GM19025 (cell line): ENCODE results near the gene GUK1.
"Not testable (repeated sequence)": the region's sequence is repeated elsewhere in the genome, so short reads cannot be mapped to it uniquely, and the experiment has no call there.

ENCODE experiments used
- ATAC-seq: cut with Tn5 transposase; IDR thresholded peaks from one replicate; pipeline ENCODE4 v1.9.1; 2021; ENCODE audit warnings: mild to moderate bottlenecking, low read depth, moderate library complexity; ENCODE audit not compliant: unreplicated experiment

Gene GUK1

DNA sequence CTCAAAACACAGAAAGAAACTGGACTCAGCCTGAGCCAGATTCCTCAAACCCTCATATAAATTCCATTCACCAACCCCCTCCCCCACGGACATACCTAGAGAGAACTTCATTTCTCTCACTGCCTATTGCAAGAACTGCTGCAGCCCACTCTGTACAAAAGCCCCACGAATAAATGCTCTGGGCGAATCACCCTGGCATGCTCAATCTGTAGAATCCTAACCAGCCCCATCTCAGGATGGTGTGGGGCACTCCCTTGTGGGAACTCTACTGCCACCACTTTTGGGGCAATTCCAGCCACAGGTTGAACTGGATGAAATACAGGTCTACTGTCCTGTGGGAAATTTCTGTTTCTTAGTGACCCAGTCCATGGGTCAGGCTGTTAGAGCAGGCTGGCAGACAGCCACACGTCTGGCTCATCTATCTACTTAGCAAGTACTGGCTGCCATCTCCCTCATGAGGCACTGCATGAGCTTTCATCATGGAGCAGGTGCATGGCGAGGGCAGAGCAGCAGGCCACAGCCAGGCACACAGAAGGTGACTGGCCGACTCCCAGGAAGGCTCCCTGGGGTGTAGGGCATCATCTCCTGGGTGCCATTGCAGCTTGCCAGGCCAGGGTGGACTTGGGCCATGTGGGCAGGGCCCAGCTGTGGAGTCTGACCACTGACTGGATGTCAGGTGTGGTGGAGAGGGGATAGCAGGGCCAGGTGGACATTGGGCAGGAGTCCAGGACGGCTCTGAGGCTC lies 35.4 kb upstream of the GUK1 start:
- no peak for ATAC-seq

- ATAC-seq = no peak
Measured at GRCh38 chr1:228105270-228105995, 34.6 kb upstream of the GUK1 start.

DNA sequence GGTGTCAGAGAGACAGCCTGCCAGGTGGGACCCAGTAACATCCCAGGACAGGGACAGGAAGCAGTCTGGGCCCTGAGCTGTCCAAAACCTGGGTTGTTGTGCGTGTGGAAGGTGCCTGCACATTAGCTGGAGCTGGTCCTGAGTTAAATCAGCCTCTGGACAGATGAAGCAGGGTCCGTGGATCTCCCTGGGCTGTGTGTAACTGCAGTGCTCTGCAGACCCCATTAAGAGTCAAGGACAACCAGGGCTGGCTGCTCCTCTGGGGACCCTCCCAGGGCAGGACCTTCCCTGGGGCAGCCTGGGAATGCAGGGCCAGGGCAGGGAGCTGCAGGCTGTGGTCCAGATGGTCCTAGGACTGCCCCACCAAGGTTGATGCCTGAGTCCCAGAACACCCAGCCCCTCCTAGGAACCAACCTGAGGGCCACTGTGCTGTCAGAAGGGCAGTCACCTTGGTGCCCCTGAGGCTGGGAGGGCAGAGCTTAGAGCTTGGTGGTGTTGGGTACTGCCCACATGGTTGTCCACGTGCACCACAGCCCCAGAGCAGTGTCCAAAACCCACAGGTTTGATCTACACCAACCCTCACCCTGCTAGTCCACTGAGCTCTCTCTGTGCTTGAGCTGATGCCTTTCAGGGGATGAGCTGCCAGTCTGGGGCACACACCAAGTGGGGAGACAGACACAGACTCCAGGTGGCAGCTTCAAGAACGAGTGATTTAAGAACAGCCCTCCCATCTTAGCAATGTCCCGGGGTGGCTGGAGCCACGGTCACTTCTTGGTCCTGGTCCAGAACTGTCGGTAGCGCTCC lies 33.9 kb upstream of the GUK1 start:
- ATAC-seq = no peak

DNA sequence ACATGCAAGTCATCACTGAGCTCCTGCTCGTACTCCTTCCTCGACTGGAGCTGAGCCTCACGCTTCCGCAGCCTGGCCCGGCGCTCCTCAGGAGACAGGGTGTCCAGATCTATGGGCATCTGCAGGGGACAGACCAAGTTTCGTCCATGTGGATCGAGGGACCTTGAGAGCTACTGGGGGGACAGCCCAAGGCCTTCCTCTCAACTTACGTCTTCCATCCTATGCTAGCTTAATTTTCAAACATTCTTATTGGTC lies 33.4 kb upstream of the GUK1 start:
- no peak for ATAC-seq

DNA sequence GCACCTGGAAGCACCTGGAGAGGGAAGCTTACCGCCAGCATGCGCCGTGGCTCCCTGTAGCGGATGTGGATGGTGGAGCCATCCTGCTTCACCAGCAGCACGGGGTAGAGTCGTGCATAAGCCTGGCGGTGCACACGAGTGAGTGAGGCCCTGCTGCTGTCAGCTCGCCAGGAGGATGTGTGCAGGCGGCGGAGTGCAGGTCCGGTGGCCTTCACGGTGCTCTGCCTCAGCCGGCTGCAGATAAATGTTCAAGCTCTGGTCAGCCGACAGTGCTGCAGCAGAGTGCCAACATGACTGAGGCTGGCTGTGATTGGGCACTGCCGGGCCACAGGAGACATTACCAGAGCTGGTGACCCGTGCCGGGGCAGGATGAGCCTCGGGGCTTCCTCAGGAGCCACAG lies 32.4 kb upstream of the GUK1 start:
- ATAC-seq = no peak

DNA sequence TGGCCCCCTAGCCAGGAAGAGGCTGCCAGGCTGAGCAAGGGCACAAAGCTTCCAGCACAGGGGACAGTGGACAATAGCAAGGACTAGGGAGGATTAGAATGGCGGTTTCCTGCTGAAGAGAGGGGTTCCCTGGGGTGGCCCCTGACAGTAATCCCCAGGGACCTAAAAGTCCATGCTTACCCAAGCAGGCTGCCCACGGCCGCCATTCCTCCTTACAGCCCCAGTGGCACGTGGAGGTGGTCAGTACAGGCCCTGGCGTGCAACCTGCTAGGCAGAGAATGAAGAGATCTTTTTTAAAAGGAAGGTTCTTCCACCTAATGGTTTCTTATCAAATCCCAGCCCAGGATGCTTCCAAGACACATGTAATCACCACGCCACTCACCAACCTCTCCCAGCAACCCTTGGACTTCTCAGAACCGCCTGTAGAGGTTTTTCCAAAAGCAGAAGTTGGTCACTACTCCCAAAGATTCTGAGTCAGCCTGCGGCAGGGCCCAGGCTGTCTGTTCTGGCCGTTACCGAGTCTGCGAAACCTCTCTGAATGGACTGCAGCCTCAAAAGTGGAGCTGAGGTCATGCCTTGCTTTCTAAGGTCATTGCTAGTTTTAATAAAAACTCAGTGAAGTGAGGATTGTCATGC lies 31.9 kb upstream of the GUK1 start:
- ATAC-seq = no peak

- ATAC-seq = no peak
Measured at GRCh38 chr1:228108742-228109072, 31.4 kb upstream of the GUK1 start.

GRCh38 chr1:228109073-228109961 lies 30.8 kb upstream of the GUK1 start, which contains the start of gene MRPL55:
Gene MRPL55 (minus strand): TSS chr1:228109299. CDS start chr1:228108260, 1,039 bp downstream.
- ATAC-seq = peak; percentile 87

DNA sequence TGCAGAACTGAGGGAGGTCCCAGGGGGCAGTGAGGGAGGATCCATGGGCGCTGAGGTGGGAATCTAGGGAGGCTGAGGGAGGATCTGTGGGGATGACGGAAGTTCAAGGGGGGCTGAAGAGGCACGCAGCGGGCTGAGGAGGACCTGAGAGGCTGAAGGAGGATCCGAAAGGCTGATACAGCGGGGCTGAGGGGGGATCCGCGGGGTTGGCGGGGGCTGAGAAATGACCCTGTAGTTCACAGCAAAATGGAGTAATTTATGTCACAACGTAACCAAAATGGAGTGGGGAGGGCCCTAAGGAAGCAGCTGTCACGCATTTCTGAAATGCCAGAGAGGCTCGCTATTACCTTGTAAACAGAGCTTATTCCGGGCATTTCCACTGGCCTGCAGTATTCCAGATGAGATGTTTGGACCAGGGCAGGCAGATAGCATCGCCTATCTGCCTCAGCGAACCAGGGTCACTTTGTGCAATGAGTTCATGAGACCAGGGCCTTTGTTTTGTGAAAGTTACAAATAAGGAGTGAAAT lies 30.1 kb upstream of the GUK1 start:
- no peak for ATAC-seq

DNA sequence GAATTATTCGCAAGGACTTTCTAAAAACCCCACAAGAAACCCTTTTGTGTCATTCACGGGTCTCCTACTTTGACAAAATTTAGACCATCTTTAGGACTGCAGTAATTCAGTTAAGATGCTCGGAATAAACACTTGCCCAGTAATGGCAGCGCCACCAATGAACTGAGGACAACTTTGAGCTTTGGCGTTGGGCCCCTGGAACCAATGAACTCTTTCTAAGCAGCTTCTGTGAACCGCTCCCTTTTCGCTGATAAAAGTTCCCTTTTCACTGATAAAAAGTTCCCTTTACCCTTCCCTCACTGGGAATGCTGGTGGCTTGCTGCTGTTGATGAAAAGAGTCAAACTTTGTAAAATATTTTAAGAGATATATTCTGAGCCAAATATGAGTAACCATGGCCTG lies 29.5 kb upstream of the GUK1 start:
- ATAC-seq = no peak

DNA sequence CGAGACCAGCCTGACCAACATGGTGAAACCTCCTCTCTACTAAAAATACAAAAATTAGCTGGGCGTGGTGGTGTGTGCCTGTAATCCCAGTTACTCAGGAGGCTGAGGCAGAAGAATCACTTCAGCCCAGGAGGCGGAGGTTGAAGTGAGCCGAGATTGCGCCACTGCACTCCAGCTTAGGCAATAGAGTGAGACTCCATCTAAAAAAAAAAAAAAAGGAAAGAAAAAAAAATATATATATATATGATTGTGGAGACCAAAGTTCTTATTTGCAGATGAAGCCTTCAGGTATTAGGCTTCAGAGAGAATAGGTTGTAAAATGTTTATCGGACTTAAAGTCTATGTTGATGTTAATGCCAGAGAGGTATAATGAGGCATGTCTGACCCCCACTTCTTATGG lies 28.8 kb upstream of the GUK1 start:
- not testable (repeated sequence) for ATAC-seq

DNA sequence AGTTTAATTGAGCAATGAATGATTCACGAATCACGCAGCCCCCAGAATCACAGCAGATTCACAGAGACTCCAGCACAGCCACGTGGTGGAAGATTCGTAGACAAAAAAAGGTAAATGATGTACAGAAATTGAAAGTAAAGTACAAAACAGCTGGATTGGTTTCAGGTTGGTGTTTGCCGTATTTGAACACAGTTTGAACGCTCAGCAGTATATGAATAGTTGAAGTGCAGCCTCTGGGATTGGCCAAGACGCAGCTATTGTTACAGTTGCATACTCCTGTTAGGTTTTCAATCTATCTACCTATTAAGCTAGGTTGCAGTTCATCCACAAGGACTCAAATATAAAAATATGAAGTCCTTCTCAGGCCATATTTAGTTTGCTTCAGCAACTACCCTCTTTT lies 27.9 kb upstream of the GUK1 start:
- no peak for ATAC-seq

DNA sequence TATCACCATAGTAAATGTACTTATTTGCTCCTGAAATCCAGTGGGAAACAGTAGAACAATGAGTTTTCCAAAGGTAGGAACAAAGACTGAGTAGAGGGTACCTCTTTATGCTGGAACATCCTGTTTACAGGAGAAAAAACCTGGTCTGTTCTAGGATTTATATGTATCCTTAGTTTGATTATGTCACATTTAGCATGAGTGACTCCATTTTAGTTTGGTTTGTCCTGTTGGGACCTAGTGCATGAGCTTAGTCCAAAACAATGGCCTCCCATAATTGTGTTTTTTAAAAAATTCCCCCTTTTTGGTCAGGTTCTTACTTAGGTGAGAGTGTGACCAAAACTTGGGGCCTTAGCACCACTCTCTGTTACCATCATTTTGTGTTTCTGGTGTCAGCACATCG lies 27.5 kb upstream of the GUK1 start:
- no peak for ATAC-seq

DNA sequence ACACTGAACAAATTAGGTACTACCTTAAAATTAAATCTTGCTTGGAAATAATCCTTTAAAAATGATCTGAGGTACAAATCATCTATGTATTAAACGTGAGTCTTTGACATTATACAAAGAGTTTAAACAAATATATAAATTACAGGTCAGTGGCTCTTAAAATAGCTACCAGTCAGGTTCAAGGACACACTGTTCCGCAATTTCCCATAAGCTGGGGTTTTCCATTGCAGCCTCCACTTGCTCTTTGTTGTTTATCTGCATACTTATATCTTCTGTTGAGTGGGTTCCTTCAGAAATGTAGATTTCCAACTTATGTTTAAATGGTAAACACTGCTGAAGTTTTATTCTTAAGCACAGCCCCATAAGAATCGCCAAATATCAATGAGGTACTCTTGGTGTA lies 25.3 kb upstream of the GUK1 start:
- no peak for ATAC-seq

- no peak for ATAC-seq
Measured at GRCh38 chr1:228117335-228117734, 22.7 kb upstream of the GUK1 start.

GRCh38 chr1:228118040-228118439 lies 22.0 kb upstream of the GUK1 start:
- no peak for ATAC-seq

GRCh38 chr1:228120351-228120750 lies 19.7 kb upstream of the GUK1 start:
- no peak for ATAC-seq

GRCh38 chr1:228120857-228121489 lies 19.1 kb upstream of the GUK1 start:
- no peak for ATAC-seq

- ATAC-seq = no peak
Measured at GRCh38 chr1:228122921-228123441, 17.1 kb upstream of the GUK1 start.
